SH-SY5Y (cell line): ENCODE data around the gene SLC34A1.

Source experiments
- GATA2 ChIP-seq: IDR thresholded peaks from 2 replicates; pipeline ENCODE4 v1.6.1; 2011; ENCODE audit warnings: mild to moderate bottlenecking, low read depth, low read length
- GATA3 ChIP-seq: IDR thresholded peaks from 2 replicates; pipeline ENCODE4 v1.6.1; 2011; ENCODE audit warnings: low read depth, mild to moderate bottlenecking, low read length, moderate library complexity

- TF ChIP-seq GATA3 (no peak), GATA2 (no peak)
These were observed 59.1 kb downstream of the SLC34A1 start for GRCh38 chr5:177443144-177443983.
